Middle frontal gyrus (tissue), 1 donor: Measurements from ENCODE around the gene ZNF717.
"Not testable (repeated sequence)": the region's sequence is repeated elsewhere in the genome, so short reads cannot be mapped to it uniquely, and the experiment has no call there.

Experiments used
- DNase-seq: peaks from one replicate; pipeline ENCODE4 v3.0.0-alpha.2; 2015; ENCODE audit warnings: low spot score; ENCODE audit errors: extremely low spot score

The ZNF717 gene

DNA sequence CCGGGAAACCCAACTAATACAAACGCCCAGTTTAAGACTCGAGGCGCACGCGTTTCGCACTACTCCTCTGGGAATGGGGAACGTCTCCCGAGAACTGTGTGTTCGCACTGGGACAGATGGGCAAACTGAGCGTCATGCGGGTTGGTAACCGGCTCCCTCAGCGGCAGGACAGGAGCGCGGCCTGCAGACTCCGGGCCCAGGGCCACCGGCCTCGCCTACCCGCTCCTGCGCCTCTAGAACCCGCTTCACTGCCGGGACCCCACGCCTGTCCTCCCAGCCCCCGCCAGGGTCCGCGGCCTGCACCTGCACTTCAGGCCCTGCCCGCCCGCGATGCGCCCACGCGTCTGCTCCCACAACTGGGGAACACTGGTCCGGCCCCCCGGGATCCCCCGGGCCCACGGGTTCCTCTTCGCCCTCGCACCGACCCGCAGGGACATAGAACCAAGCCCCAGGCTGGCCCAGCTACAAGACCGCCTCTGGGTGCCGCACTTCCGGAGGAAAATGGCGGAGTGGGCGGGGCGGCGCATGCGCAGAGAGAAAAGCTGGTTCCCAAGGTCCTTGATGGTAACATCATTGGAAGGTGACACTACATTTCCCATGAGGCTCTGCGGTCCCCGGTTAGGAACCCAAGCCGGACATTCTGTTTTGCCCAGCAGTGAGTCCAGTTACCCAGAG lies at the start of gene ZNF717:
Gene ZNF717, minus strand, starts transcription at position 469 of the 675 bp plus-strand sequence. CDS start 2,187 bp downstream, outside the sequence.
- peak; percentile 71 for DNase-seq

DNA sequence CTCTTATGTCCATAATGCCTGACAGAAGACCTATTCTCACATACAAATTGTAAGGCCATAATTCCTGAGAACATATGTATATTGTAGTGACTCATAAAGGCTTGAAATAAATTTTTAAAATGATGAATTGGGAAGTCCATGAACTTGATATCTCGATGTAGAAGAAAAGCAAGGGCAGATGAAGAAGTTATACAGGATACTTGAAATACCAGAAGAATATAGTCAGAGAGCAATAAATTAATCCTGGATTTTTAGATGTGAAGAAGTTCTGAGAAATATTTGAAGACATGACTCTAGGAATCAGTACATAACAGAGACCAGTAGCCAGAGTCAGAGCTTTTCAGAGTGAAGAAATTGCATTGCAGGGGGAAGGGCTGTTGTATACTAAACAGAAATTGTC lies 45.7 kb upstream of the ZNF717 start:
- not testable (repeated sequence) for DNase-seq

DNA sequence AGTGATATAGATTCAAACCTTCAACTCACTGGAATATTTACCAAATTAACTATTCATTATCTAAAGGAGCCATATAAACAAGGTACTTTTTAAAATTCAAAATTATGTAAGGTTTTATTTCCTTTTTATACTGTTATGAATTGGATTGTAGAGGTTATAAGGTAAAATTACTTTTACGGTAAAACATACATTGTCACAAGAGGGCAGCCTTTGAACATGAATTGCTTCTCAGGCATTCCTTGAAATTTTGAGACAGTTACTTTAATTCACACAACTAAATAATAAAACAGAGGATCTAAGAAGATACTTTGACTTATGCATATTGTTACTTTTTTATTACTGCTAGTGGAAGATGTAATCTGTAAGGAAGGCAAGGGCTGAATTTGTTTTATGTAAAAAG lies 32.7 kb upstream of the ZNF717 start:
- DNase-seq: not testable (repeated sequence)

DNA sequence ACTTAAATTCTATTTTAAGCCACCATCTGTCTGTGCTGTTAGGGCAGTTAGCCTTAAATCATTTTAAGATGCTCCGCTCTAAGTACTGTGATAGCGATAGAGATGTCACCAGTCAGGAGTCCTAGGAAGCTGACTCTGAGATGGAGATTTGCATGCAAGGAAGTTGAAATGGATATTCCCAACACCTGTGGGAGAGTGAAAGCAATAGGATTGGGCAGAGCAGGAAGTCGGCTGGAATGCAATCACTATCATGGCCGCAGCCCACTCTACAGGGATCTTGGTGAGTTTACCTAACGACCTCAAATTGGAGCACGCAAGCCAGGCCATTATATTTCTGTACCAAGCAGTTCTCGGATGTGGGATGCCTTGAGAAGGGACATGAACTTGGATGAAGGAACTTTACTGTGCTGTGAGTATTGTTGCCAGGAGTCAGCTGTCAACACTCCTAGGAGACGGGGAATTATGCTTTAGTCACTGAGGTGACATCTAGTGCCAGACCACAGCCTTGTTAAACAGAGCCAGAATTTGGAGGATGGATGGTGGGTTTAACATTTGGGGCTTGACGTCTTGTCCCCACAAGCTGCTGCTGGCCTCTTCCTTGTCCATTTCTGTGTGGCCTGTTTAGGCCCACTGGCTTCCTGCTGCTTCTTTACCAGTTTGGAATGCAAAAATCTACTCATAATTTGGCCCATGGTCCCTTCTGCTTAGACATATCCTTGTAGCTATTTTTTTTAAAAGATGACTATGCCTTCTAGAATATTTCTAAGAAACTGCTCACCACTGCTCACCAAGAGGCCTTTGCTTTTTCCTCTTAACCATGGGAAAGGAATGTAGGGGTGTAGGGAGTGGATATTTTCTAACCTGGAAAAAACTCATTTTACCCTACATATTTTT lies 31.2 kb upstream of the ZNF717 start:
- not testable (repeated sequence) for DNase-seq

DNA sequence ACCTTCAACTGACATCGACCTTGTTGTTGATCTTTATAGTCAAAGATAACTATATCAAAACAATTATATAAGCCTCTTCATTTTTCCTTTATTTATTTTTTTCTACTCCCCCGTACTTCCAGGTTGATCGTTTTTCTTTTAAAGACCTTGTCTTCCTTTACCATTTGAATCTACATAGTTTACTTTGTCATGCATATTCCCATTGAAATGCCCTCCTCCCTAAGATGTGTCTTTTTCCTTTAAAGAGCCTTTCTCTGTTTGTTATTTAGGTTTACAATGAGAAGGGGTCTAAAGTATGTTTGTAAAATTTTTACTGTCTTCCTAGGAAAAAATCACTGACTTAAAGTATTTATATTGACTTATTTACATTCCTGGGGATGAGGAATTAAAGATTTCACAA lies 29.4 kb upstream of the ZNF717 start:
- DNase-seq: no peak

DNA sequence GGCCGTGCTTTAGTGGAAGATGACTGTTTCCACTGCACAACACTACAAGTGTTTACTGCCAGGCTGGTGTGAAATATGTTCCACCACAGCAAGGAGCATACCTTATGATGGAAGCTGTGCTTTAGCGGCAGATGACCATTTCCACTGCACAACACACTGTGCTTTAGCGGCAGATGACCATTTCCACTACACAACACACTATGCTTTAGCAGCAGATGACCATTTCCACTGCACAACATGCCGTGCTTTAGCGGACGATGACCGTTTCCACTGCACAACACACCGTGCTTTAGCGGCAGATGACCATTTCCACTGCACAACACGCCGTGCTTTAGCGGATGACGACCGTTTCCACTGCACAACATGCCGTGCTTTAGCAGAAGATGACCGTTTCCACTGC lies 2.8 kb downstream of the ZNF717 start:
- no peak for DNase-seq

DNA sequence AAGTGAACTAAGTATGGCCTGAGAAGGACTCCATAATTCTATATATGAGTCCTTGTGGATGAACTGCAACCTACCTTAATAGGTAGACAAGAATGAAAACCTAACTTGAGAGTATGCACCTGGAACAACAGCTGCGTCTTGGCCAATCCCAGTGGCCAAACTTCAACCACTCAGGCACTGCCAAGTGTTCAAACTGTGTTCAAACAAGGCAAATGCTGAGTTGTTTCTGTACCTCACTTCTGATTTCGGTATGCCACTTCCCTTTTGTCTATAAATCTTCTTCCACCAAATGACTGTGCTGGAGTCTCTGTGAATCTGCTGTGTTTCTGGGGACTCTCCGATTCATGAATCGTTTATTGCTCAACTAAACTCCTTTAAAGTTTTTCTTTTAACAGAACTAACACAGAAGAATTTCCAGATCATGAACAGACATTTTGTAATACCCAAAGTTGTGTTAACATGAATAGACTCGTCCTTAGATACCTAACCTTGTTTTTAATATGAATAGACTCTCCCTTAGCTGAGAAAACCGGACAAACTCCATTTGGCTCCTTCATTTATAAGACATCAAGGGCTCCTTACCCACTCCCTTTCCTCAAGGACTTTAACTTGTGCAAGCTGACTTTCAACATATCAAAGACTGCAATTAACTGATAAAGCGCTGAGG lies 4.1 kb downstream of the ZNF717 start:
- no peak for DNase-seq

DNA sequence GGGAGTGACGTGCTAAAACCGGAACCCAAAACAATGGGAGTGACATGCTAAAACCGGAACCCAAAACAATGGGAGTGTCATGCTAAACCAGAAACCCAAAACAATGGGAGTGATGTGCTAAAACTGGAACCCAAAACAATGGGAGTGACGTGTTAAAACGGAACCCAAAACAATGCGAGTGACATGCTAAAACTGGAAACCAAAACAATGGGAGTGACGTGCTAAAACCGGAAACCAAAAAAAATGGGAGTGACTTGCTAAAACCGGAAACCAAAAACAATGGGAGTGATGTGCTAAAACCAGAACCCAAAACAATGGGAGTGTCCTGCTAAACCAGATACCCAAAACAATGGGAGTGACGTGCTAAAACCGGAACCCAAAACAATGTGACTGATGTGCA lies 7.6 kb downstream of the ZNF717 start:
- not testable (repeated sequence) for DNase-seq

DNA sequence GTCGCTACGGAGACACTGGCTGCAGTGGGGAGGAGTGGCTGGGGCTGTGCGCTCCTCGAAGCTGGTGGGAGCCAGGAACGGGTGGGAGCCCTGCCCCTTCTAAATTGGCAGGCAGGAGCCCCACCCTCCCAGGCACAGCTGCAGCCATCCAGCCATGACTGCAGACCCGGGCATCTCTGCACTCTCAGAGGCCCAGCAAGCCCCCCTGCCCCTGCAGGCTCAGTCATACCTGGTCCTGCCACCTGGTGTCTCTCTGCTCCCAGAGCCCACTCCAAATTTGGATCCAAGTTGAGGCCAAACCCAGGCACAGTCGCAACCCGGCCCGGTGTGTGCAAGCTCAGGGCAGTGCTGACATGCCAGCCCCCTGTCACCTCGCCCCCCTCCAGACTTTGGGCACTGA lies 13.7 kb downstream of the ZNF717 start:
- not testable (repeated sequence) for DNase-seq

DNA sequence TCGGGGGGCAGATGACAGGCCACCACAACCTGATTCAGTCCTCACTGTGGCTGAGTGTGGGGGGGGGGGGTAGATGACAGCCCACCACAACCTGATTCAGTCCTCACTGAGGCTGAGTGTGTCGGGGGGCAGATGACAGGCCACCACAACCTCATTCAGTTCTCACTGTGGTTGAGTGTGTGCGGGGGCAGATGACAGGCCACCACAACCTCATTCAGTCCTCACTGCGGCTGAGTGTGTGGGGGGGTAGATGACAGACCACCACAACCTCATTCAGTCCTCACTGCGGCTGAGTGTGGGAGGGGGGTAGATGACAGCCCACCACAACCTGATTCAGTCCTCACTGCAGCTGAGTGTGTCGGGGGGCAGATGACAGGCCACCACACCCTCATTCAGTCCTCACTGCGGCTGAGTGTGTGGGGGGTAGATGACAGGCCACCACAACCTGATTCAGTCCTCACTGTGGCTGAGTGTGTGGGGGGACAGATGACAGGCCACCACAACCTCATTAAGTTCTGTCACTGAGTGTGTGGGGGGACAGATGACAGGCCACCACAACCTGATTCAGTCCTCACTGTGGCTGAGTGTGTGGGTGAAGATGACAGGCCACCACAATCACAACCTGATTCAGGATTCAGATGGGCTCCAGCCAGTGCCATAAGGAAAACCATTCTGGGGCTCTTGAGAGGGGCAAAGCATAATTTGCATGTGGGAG lies 16.9 kb downstream of the ZNF717 start:
- DNase-seq: no peak

DNA sequence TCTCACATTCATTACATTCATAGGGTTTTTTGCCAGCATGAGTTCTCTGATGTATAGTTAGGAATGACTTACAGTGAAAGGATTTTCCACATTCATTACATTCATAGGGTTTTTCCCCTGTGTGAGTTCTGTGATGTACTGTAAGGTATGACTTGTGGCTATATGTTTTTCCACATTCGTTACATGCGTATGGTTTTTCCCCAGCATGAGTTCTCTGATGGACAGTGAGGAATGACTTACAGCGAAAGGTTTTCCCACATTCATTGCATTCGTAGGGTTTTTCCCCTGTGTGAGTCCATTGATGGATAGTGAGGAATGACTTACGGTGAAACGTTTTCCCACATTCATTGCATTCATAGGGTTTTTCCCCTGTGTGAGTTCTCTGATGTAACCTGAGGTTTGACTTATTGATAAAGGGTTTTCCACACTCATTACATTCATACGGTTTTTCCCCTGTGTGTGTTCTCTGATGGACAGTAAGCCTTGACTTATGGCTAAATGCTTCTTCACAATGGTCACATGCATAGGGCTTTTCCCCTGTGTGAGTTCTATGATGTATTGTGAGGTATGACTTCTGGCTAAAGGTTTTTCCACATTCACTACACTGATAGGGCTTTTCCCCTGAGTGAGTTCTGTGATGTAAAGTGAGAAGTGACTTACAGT lies 47.4 kb downstream of the ZNF717 start:
- DNase-seq: no peak

DNA sequence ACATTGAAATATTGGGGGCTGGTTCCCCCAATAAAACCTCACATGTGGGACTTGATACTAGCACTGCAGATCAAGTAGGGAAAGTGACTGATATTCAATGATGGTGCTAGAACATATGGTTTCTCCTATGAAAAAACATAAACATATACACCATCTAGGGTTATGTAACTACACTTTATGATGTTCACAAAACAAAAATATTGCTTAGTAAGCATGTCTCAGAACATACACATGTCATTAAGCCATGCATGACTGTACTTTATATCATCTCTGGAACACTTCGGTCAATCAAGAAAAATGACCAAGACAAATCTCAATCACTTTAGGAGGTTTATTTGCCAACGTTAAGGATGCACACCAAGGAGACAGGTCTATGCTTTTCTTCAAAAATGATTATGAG lies 57.4 kb downstream of the ZNF717 start:
- DNase-seq: no peak

DNA sequence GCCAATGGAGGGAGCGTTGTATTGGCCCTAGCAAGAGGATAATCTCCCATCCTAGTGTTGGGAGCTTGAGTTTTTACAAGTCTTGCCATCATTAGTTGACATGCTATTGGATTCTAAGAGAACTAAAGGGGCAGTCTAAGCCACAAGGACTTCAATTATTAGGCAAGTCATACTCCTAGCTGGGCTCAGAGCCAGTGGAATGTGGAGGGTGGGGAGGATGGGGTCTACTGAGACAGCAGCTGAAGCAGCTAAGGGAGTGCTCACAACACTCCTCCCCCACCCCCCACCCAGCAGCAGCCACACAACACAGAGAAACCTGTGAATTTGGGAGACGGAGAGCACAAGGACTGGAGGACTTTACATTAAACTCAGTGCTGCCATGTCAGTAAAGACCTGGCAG lies 93.3 kb downstream of the ZNF717 start:
- no peak for DNase-seq

DNA sequence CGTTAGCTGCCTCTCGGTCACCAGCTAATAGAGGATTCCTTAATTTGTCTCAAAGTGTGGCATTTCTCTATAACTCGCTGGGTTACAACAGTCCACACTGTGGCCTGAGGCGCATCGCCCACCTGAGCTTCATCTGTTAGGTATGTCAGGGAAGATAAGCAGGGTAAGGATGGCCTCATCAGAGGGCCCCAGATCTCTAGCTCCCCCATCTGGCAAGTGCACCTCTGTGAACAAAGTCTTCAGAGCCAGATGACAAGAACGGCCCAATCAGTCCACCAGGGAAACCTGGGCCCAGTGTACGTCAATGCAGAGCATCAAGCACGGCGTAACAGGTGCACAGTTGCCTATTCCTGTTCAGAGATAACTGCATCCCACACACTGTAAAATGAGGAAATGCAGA lies 98.0 kb downstream of the ZNF717 start:
- DNase-seq: no peak
